ENCODE data around the gene CATSPER2.
"Not testable (repeated sequence)": the region's sequence is repeated elsewhere in the genome, so short reads cannot be mapped to it uniquely, and the experiment has no call there.

Gene CATSPER2

GRCh38 chr15:43589778-43590466, 58.7 kb downstream of the CATSPER2 start, which contains the start of gene PPIP5K1:
Gene PPIP5K1, minus strand, starts transcription at chr15:43590208. Its CDS starts 5,704 bp downstream, at chr15:43584504.
- not testable (repeated sequence) for H3K4me3 ChIP-seq (ENCODE audit: insufficient read length, low read depth); H3K9me3 ChIP-seq (ENCODE audit: insufficient read depth, low read length); H3K4me1 ChIP-seq (ENCODE audit: insufficient read depth, insufficient read length); H3K9ac ChIP-seq (ENCODE audit: insufficient read length, low read depth); H3K36me3 ChIP-seq (ENCODE audit: insufficient read depth, insufficient read length, low read length); H3K27me3 ChIP-seq (ENCODE audit: insufficient read depth, insufficient read length); DNase-seq (ENCODE audit: low read depth, low spot score)

Measured in NT2/D1 (cell line).